IPS DF 4.7 (cell line): ENCODE measurements around the gene TSPAN8.
"Not testable (repeated sequence)": the region's sequence is repeated elsewhere in the genome, so short reads cannot be mapped to it uniquely, and the experiment has no call there.

Experiments used
- DNase-seq: peaks from one replicate; pipeline ENCODE4 v3.0.0-alpha.2; 2013; ENCODE audit warnings: low spot score; ENCODE audit errors: extremely low read depth

TSPAN8 gene

DNA sequence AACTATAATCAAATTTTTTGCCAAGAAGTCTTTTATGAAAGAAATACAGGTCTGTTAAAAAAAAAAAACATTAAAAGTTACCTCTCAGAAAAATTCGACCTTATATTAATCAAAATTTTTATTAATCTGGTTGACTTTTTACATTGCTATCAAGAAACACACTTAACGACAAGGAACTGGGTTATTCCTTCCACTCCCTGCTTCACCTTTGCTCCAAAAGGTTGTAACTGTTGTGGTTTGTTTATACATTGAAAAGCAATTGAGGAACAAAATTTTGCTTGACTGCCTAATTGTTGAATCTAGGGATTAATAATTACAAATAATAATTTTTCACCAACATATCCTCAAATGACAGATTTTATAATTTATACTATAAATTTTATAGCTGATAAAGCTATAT, 28.4 kb downstream of the TSPAN8 start:
- no peak for DNase-seq

DNA sequence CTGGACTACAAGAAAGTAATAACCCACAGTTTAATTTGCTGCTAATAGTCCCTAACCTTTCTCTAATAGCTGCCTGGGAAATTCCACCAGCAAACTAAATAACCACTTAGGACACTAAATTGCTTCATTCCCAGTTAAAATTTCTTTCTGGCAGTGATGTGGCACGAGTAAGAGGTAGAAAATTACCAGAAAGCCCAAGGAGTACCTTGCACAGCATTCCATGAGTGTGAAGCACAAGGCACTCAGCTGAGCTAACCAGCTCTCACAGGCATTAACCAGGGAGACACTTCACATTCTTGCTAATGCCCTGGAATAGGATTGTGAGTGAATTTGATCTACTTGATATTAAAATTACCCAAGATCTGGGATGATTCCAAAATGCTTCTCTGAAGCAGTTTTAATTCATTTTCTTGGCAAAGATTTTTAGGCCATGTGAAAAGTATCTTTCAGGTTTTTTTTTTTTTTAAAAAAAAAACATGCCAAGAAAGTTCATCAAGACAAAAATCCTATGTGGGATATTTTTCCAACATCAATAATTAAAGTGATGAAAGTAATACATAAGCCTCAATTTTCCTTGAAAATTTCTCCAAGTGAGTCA, 29.5 kb downstream of the TSPAN8 start:
- no peak for DNase-seq

DNA sequence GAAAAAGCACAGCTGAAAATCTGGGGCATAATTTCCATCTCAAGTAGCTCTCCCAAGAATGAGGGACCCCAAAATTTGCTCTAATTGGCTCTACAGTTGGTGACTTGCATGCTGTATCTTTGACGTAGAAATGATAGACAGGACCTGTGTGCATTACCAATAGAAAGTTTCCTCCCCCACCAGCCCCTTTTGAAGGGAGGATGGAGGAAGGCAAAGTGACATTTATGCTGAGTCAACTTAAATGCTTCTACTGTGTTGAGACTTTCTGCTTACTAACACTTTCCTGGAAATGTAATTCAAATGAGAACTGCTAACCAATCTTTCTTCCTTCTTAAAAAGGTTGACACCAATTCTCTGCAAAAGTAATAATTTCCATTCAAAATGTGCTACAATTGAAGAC, 31.9 kb downstream of the TSPAN8 start:
- no peak for DNase-seq

DNA sequence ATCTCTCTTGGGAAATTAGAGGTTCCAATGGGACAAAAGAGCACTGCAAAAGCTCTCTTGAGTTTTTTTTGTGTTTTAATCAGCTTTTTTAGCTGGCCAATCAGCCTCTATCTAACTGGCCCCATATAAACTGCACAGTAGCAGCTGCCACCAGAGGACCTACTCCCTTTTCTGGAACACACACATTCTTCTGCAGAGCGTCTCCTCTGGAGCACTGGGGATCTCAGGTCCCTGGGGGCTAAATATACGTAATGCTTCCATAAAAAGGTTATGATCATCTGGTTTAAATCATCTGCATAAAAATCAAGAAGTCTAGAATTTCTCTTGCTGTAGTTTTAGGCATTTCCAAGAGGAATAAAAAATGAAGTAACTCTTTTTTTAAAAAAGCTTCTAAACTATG, 32.3 kb downstream of the TSPAN8 start:
- DNase-seq: no peak

DNA sequence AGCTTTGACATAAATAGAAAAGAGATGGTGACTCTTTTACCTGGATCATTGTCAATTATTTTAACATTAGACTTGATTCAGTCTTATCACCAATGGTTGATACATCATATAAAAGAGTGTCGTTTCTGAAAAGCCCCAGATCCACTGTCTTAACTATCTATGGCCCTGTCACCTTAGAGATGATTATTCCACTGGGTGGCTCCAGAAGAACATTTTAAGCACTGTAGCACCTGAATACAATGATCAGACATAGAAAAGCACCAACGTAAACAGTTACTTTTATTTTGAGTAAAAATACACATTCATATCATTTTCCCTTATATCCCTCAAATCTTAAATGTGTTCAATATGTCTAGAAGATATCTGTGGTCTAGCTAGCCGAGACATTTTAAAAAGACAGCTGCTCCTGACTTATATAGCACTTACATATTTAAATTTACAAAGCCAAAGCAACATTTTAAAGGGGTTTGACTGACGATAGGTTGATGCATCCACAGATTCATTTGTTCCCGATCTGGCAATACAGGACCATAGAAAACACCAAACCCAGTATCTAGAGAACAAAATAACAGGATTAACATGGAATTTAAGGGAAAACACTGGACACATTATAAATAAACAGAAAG, 32.9 kb downstream of the TSPAN8 start:
- DNase-seq: no peak

DNA sequence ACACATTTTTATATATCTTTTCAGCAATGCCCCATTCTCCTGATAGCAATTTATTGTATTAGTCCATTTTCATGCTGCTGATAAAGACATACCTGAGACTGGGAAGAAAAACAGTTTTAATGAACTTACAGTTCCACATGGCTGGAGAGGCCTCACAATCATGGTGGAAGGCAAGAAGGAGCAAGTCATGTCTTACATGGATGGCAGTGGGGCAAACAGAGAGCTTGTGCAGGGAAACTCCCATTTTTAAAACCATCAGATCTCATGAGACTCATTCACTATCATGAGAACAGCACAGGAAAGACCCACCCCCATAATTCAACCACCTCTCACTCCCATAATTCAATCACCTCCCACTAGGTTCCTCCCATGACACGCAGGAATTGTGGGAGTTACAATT, 44.7 kb downstream of the TSPAN8 start:
- DNase-seq: not testable (repeated sequence)

DNA sequence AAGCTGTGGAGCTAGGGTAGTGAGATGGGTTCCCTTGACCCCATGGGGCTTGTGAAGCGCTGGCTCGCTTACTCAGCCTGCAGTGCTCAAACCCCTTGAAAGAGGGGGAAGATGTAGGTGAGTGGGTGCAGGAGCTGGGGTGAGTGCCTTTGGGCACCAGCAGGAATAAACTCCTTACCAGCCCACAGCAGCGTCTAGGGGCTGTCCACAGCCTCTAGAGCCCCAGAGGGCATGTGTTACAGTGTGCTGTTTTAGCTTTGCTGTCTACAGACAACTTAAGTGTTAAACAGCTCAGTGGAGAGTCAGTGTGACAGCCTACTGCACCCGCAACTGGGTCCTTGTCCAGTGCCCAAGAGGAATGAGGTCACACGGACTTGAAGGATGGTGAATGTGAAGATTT, 48.0 kb downstream of the TSPAN8 start:
- DNase-seq: no peak

DNA sequence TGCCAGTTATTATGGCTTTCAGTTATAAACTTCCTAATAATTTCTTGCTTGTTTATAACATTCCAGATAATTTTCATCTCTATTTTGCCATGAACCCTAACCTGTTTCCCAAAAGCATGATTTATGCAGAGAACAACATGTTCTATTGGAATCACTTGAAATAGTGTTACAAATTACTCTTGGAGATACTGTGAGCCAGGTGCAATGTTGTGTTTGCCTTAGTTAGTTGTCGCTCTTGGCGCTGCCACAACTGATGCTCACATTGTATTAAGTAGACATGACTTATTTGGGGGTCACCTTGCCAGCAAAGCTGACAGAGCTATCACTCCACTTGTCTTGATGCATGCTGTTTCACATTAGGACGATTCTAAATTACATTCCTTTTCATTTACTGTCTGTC, 49.4 kb downstream of the TSPAN8 start:
- no peak for DNase-seq

DNA sequence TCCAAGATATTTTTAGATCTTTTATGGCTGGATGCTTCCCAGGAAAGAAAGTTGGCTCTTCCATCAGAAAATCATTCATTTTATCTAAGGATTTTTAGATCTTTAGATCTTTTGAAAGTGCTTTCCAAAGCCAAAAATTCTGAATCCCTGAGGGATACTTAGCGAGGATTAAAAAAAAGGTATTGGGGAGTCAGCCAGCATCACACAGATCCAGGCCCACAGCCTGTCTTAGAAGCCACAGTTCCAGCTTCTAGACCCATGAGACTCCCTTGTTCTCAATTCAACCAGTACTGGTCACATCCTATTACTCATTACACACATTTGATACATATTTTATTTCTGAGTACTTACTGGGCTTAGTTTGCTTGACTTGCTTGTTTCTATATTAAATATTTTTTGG, 49.9 kb downstream of the TSPAN8 start:
- no peak for DNase-seq

DNA sequence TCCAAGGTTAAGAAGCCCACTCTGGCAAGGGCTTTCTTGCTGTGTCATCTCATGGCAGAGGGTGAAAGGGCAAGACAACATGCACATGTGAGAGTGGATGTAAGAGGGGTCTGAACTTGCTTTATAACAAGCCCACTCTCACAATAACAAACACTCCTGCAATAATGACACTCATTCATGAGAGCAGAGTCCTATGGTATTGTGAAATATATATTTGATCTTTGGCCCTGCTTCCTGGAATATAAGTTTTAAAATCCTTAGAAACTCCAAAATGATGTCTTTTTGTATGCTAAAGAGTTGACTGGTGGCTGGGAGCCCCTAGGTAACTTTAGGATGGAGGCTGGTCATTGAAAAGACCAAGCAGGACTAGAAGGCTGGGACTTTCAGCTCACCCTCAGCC, 51.8 kb downstream of the TSPAN8 start:
- no peak for DNase-seq

DNA sequence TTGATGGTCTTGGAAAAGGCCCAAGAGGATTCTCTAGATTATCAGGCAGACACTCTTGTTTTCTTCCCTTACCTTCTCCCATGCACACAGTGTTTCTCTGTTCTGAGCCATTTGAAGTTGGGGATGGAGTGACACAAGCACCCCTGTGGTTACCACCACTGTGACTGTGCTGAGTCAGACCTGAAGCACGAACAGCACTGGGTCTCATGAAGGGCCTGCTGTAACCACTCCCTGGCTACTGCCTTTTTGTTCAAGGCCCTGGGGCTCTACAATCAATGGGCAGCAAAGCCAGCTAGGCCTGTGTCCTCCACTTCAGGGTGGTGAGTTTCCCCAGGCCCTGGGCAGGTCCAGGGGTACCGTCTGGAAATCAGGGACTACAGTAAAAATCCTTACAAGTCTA, 65.5 kb downstream of the TSPAN8 start:
- DNase-seq: no peak

DNA sequence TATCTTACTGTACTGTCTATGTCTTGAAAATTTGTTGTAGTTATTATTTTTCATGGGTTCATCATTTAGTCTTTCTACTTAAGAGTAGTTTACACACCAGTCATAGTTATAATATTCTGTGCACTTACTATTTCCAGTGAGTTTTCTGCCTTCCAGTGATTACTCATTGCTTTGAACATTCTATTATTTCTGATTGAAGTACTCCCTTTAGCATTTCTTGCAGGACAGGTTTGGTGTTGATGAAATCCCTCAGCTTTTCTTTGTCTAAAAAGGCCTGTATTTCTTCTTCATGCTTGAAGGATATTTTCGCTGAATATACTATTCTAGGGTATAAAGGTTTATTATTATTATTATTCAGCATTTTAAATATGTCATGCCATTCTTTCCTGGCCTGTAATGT, 66.8 kb downstream of the TSPAN8 start:
- no peak for DNase-seq

DNA sequence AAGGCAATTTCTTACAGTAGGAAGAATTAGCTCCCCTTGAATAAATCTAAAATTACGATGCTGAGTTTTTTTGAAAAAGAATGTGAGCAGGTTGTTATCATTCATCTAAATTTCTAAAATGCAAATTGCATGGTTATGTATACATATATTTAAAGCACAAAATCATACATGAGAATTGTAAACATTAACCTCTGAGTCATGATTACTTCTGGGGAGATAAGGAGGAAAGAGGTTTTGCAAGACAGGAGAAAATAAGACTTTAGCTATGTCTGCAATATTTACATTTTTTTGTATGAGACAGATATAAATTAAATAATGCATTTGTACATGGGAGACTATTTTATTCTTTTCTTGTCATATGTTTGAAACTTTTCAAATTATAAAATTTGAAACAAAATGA, 72.2 kb downstream of the TSPAN8 start:
- DNase-seq: no peak

DNA sequence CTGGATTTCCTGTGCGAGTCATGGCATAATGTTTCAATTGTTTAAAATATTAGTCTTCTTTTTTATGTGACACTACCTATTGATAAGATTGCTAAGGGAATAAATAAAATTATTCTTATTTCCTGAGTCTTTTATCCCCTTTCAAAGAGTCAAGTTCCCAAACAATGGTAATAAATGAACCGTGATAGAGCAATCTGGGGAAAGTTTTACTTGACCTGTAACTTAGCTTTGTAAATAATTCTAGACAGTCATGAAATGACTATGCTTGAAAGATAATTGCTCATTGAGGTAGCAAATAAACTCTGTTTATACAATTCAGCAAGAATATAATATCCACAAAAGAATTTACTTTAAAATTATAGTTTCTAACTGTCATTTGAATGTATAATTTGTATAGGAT, 82.1 kb downstream of the TSPAN8 start:
- DNase-seq: no peak
